GM23338 (cell line): ENCODE data around the gene MAGEA1.
"Not testable (repeated sequence)": the region's sequence is repeated elsewhere in the genome, so short reads cannot be mapped to it uniquely, and the experiment has no call there.

ENCODE experiments used
- CREB1 ChIP-seq: fragments of 250-450 bp; sonication (Bioruptor Pico); IDR thresholded peaks from 2 replicates; pipeline ENCODE4 v1.5.0; 2020; ENCODE audit warnings: low read depth, mild to moderate bottlenecking, moderate library complexity
- CTCF ChIP-seq, 2 experiments: fragments of 200-600 bp in 1 of 2; sonication (generic) in 1 of 2; conservative IDR thresholded peaks; 2 replicates each; pipeline versions ENCODE4 v1.5.1 to v1.6.1; 2016 to 2017; ENCODE audit warnings: antibody characterized with exemption in 2 of 2, low read depth in 2 of 2, mild to moderate bottlenecking in 2 of 2, moderate library complexity in 1 of 2
- EZH2 ChIP-seq: fragments of 200-600 bp; sonication (generic); IDR thresholded peaks from one replicate; pipeline ENCODE4 v1.8.0; 2017; ENCODE audit warnings: antibody characterized with exemption, mild to moderate bottlenecking, low read depth; ENCODE audit not compliant: unreplicated experiment
- EZH2phosphoT487 ChIP-seq: fragments of 200-600 bp; sonication (generic); IDR thresholded peaks from one replicate; pipeline ENCODE4 v1.8.1; 2018; ENCODE audit warnings: antibody characterized with exemption; ENCODE audit not compliant: unreplicated experiment
- JUNB ChIP-seq: IDR thresholded peaks from one replicate; pipeline ENCODE4 v1.6.1; 2016; ENCODE audit warnings: antibody characterized with exemption; ENCODE audit not compliant: unreplicated experiment
- NANOG ChIP-seq: IDR thresholded peaks from 2 replicates; pipeline ENCODE4 v1.6.1; 2016; ENCODE audit warnings: antibody characterized with exemption, borderline replicate concordance
- POLR2AphosphoS5 ChIP-seq: IDR thresholded peaks from 2 replicates; pipeline ENCODE4 v1.6.1; 2016; ENCODE audit warnings: antibody characterized with exemption, low read depth
- REST ChIP-seq: IDR thresholded peaks from one replicate; pipeline ENCODE4 v1.6.1; 2018; ENCODE audit warnings: antibody characterized with exemption; ENCODE audit not compliant: unreplicated experiment
- STAT1 ChIP-seq: IDR thresholded peaks from one replicate; pipeline ENCODE4 v1.6.1; 2016; ENCODE audit warnings: antibody characterized with exemption; ENCODE audit not compliant: unreplicated experiment

- TF ChIP-seq EZH2; POLR2AphosphoS5; CTCF (conservative IDR thresholded peaks at IDR 0.05; ENCODE audit: low read depth in 2 of 2); CREB1 (CRISPR knock-in tag); JUNB; EZH2phosphoT487; REST; NANOG; STAT1: not testable (repeated sequence)
Measured at GRCh38 chrX:153146288-153146687, 32.8 kb upstream of the MAGEA1 start.
